ENCODE measurements around the gene NFATC2.
A peak's percentile ranks its signal among the peaks of the same experiment; 100 is the strongest.

Gene NFATC2

DNA sequence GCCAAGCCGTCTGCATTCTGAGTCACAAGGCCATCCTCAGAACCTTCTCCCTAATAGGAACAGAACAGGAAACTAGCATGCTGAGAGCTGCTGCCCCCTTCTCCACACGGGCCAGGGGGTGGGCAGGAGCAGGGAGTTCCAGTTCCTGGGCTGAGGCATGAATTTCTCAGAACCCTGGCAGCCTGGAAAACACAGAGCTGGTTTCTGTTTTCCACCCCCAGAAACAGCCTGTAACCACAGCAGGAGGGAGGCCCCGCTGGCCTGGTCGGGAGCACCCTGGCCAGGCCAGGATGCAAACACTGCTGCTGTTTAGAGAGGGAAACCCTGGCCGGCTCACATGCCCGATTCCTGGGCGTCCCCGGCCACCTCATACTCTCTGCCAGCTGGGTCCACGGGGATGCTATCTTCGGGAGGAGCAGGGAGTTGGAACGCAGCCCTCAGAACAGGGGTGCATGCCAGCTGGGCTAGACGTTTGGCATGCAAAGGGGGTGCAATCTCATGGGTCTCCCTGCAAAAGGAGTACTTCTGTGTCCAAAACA, 130.1 kb downstream of the NFATC2 start:
- DNase-seq (ENCODE audit: low spot score), result no peak

DNA sequence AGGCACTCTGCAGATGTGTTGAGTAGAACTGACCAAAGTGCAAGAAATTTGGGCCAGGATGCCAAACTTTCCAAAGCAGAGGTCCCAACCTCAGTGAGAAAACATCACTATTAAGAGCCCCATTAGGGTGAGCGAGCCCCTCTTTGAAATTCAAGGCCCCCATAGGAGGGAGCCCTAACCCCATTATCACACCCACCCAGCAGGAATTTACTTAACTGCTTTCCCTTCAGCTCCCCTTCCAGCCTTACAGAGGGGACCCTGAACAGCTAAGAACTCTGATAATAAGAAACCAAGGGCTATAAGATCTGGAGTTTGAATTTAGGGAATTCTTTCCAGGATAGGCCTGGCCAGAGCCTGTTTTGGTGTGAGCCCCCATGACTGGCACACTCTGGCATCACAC, 130.6 kb downstream of the NFATC2 start:
- DNase-seq (ENCODE audit: low spot score), result no peak

DNA sequence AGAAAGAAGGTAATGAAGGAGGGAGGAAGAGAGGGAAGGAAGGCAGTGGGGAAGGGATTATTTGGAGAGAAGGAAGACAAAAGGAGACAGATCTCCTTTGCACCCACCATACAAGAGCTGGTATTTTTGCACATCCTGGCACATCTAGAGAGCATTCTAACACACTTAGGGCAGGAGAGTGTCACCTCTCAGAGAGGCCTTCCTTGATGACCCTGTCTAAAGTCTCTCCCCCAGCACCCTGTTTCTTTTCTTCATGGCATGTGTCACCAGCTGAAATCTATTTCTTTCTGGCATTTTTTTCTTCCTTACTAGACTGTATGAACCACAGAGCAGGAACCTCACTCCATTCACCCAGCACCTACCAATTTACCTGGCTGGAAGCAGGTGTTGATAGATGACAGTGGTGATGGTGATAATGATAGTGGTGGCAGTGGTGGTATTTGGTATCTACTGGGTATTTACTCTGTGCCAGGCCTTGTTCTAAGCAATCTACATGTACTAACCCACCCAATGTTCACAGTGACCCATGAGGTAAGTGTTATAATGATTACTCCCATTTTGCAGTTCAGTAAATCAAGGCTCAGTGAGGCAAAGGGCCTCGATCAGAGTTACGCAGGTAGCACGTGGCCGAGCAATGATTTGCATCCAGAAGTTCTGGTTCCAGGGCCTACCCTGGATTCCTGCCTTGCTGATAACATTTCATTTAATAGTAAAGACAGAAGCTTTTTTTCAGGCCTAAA, 131.8 kb downstream of the NFATC2 start:
- no peak for DNase-seq (ENCODE audit: low spot score)

- DNase-seq (ENCODE audit: low spot score), result no peak
These were observed 133.2 kb downstream of the NFATC2 start for GRCh38 chr20:51409192-51409880.

DNA sequence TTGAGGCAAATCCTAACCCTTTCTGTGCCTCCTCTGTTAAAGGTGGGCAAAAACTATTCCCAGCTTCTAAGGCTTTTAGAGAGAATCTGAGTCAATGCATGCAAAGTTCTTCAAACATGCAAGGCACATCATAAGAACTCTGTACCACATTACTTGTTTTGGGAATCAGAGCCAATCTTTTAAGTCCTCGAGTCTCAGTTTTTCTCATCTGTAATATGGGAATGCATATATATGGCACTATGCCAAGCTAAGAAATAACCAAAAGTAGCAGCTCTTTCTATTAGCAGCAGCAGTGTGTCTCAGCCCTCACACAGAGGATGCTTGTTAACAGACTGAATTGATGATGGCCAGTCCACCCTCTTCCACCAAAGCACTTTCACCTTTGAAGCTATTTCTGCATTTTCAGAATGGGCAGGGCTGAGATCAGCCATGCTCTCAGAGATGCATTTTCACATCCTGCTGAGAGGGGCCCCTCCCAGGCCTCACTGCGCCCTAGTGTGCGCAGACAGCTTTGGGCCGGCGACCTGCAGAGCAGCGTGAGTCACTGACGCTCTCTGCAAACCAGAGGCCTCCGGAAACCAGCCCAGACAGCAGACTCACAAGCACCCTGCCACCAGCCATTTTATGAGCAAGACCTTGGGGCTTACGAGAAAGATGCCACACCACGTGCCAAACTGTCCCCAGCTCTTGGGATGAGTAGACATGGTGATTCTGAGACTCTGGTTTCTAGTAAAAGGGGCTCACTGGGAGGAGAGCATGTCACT, 138.0 kb downstream of the NFATC2 start:
- DNase-seq (ENCODE audit: low spot score), result no peak

DNA sequence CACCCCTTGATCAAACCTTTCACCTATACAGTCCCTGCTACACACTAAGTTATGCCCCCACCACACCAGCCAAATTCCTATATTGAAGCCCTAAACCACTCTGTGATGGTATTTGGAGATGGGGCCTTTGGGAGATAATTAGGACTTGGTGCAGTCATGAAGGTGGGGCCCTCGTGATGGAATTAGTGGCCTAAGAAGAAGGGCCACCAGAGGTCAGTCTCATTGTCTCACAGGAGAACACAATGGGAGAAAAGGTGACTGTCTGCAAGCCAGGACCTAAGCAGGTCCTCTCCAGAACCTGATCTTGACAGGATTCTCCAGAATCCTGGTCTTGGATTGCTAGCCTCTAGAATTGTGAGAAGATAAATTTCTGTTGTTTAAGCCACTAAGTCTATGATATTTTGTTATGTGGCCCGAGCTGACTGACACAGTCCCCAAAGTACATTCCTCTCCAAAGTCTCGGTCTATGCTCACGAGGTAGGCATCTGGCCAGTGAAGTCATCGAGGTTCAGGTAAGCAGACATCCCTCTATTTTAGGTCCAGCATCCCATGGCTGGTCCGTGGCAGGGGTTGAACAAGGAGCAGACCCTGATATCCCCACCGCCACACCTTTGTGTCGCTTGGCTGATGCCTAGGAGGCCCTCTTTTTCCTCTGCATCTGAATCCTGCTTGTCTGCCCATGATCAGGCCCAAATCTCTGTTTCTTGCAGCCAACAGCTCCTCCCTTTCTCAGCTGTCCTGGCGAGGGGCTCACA, 138.9 kb downstream of the NFATC2 start:
- no peak for DNase-seq (ENCODE audit: low spot score)

GRCh38 chr20:51402201-51402600, 140.3 kb downstream of the NFATC2 start:
- DNase-seq (ENCODE audit: low spot score), result no peak

GRCh38 chr20:51401496-51401895, 141.0 kb downstream of the NFATC2 start:
- no peak for DNase-seq (ENCODE audit: low spot score)

GRCh38 chr20:51400051-51400926, 142.2 kb downstream of the NFATC2 start:
- peak; percentile 67 for DNase-seq (ENCODE audit: low spot score)

- DNase-seq (ENCODE audit: low spot score), result no peak
These were observed 143.3 kb downstream of the NFATC2 start for GRCh38 chr20:51399006-51399890.

- no peak for DNase-seq (ENCODE audit: low spot score)
These were observed 144.0 kb downstream of the NFATC2 start for GRCh38 chr20:51398552-51398951.

- DNase-seq (ENCODE audit: low spot score), result no peak
These were observed 144.4 kb downstream of the NFATC2 start for GRCh38 chr20:51398083-51398482.

- no peak for DNase-seq (ENCODE audit: low spot score)
These were observed 145.4 kb downstream of the NFATC2 start for GRCh38 chr20:51397137-51397536.

- DNase-seq (ENCODE audit: low spot score), result no peak
These were observed 146.1 kb downstream of the NFATC2 start for GRCh38 chr20:51396365-51396909.

- DNase-seq (ENCODE audit: low spot score), result no peak
These were observed 147.8 kb downstream of the NFATC2 start for GRCh38 chr20:51394706-51395105.

DNA sequence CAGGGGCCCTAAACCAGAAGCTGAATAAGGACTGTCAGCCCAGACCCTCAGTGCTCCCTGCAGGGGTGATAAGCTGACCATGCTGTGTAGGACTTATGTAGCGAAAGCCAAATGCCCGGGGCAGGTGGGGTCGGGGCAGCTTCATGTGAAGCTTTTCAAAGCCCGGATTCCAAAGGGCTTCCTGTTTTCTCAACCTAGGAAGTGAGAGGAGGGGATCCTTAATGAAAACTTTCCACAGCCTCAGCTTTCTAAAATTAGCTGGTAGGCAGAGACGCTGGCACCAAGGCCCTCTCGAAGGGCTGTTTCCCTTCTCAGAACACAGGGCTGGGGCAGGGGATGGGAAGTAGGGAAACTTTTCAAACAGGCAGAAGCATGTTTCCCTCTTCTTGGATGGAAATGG, 148.9 kb downstream of the NFATC2 start:
- DNase-seq (ENCODE audit: low spot score), result no peak

DNA sequence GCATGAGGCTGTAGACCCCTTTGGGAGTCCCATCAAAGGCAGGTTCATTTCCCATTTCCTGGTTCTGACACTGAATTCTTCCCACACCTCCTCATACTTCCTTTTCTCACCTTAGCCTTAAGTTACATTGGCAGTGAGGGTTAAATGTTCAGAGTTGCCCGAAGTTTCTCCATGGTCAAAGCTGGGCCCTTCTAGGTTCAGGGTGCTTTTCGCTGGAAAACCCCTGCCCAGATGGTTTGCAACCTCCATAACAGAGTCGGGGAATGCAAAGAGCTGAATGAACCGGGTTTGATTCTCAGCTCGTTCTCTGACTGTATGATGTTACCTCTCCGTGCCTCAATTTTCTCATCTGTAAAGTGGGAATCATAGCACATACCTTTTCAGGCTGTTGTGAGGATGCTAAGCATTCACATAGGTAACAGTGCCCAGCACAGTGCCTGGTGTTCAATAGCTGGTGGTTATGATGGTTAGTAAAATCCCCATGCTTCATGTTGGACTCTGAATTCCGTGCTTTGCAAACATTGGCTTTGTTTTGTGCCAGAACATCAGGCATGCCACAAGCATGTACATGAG, 149.8 kb downstream of the NFATC2 start:
- DNase-seq (ENCODE audit: low spot score), result no peak

DNA sequence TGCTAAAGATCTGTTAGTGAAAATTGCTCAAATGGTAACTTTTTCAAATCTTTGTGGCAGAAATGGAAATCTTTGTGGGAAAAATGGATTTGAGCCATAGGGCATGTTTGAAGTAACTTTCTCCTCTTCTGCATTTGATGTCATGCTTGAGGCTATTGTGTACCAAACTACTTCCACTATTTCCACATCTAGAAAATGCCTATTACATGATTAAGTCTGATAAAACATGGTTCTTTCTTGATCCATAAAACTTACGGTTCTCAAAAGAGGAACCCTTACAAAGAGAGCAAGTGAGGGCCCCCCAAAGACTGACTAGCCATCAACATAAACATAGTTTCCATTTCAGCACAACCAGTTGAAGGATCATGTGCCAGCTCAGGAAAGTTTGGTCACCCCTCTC, 150.6 kb downstream of the NFATC2 start:
- no peak for DNase-seq (ENCODE audit: low spot score)

DNA sequence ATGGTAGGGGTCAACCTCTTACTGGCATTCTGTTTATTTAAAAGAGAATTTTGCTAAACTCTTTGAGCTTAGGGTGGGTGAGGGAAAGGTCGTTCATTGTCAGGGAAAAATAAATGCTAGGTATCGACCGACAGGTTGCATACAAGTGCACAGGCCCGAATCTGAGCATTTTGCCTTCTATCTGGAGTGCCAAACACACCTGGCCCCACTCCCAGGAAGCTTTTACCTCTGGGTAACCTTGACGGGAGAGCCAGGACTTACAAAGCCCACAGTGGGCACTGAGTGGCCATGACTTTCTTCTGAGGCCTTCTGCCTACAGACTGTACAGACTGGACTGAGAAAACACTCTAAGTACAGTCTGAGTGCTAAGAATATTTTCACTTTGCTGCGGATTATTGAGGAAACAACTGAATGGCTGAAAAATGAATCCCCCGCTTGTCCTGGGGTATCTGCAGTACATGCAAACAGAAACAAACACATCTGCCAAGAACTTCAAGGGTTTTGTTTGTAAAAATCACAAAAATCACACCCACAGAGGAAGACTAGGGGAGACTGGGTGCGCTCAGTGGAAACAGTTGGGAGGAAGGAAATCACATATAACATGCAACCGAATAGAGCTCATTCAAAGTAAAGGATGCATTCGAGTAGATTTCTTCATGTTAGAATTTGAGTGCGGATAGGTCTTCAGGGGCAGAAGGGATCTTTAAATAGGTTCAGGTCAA, 152.8 kb downstream of the NFATC2 start:
- no peak for DNase-seq (ENCODE audit: low spot score)

Data from COLO829 (cell line).